MG63 (cell line): ENCODE data around the gene PJA2. TPM values are rescaled to one million over a fixed set of nuclear protein-coding genes. Genes with fewer than 3 reads are reported as not detected.
"Not testable (repeated sequence)": the region's sequence is repeated elsewhere in the genome, so short reads cannot be mapped to it uniquely, and the experiment has no call there.

ENCODE experiments used
- DNase-seq: peaks from one replicate; pipeline ENCODE4 v3.0.0-alpha.2; 2020
- H3K27me3 ChIP-seq: fragments of 250-450 bp; sonication (Bioruptor Pico); 2 replicates; pipeline ENCODE4 v1.5.1; 2020; ENCODE audit warnings: mild to moderate bottlenecking, moderate library complexity
- H3K36me3 ChIP-seq: fragments of 250-450 bp; sonication (Bioruptor Pico); 2 replicates; pipeline ENCODE4 v1.5.1; 2020; ENCODE audit warnings: mild to moderate bottlenecking, moderate library complexity
- H3K4me3 ChIP-seq: fragments of 250-450 bp; sonication (Bioruptor Pico); 2 replicates; pipeline ENCODE4 v1.5.1; 2020; ENCODE audit warnings: mild to moderate bottlenecking, moderate library complexity
- H3K9me3 ChIP-seq: fragments of 250-450 bp; sonication (Bioruptor Pico); 2 replicates; pipeline ENCODE4 v1.5.1; 2020; ENCODE audit warnings: mild to moderate bottlenecking, moderate library complexity
- total RNA-seq: library from RNA; depleted of rRNA; stranded (reverse); fragments of >200 nt; shearing (Covaris generic); gene quantifications from 2 replicates; pipeline ENCODE4 v1.2.3, GENCODE V29; 2014; ENCODE audit warnings: low replicate concordance

PJA2 gene
- total RNA-seq, 1 experiment from 2014 or later = 43.8 TPM

DNA sequence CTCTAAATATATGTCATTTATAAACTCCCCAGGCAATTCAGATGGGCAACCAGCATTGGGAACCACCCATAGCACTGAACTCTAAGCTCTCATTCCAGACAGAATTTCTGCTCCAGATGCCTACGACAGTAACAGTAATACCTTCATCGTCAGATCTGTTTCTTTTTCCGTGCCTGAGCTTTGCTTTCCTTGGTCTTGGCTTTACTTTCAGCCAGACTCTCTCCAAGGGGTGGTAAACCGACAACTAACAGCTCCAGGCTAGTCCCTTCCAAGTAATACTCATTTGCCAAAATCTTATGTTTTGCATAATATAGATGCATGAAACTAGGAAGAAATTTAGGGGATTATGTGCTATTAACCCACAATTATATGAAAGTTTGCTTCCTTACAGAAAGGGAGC is 102.3 kb downstream of the PJA2 start:
- H3K27me3 ChIP-seq = no peaks in the 10 kb centered on the region
- no peak for DNase-seq
- H3K36me3 ChIP-seq = no peaks in the 10 kb centered on the region
- H3K9me3 ChIP-seq = no peaks in the 10 kb centered on the region
- H3K4me3 ChIP-seq = no peak overlapping the region

DNA sequence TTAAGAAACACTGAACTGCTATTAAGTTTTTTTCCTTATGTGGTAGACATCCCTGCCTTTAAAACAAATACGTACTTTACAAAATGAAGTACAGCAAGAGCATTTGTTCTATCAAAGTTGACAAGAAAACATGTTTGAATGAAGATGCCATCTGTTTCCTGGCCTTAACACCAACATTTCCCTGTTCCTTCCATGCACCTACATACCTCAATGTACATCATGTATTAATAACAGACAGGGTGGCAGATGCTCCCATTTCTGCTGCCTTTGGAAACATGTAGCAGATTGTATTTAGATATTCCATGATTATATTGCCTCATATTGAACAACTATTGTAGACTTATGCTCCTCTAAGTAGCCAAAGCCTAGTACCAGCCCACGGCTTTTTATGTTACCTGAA is 104.4 kb downstream of the PJA2 start:
- Histone ChIP-seq H3K4me3 (no peak overlapping the region), H3K9me3 (no peaks in the 10 kb centered on the region), H3K36me3 (no peaks in the 10 kb centered on the region), H3K27me3 (no peaks in the 10 kb centered on the region; the same call in 1 of the 2 replicates)
- DNase-seq = no peak

DNA sequence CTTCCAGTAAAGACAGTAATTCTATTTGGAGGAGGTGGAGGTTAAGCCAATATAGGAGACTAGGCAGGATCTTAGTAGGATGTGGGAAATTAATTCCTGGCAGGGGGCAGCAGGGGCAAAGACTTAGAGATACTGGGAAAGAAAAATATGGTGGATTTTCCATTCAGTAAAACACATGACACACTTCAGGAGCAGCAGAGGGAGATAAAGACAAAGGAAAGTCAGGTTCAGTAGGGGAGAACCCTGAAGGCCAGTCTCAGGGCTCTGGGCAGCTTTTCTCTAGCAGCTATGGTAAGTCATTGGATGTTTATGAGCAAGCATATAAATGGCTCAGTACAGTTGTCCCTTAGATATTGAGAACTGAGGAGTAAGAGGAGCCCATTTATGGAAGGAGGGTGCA is 105.5 kb downstream of the PJA2 start:
- Histone ChIP-seq H3K4me3 (no peak overlapping the region), H3K36me3 (no peaks in the 10 kb centered on the region), H3K27me3 (no peaks in the 10 kb centered on the region; the same call in 1 of the 2 replicates), H3K9me3 (no peaks in the 10 kb centered on the region)
- DNase-seq = no peak

DNA sequence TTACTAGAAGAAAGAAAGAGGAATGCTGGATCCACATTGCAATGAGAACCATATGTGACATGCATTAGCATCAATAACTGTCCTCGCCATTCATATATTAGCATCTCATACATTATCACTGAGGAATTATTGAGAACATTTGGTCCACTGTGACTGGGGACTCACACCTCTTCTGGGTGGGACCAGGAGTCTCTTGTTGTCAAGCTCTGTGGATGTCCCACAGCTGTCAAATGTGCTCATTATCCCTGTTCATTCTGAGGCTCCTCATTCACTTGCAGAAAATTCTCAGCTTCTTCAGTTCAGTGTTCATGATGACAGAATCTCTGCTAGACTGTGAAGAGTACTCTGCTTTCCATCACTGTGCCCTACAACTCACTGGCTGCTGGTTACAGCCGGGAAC is 109.4 kb downstream of the PJA2 start:
- DNase-seq = no peak
- no peaks in the 10 kb centered on the region; the same call in 1 of the 2 replicates for H3K9me3 ChIP-seq
- no peak overlapping the region for H3K4me3 ChIP-seq
- no peaks in the 10 kb centered on the region for H3K36me3 ChIP-seq
- H3K27me3 ChIP-seq = no peaks in the 10 kb centered on the region; the same call in 1 of the 2 replicates

DNA sequence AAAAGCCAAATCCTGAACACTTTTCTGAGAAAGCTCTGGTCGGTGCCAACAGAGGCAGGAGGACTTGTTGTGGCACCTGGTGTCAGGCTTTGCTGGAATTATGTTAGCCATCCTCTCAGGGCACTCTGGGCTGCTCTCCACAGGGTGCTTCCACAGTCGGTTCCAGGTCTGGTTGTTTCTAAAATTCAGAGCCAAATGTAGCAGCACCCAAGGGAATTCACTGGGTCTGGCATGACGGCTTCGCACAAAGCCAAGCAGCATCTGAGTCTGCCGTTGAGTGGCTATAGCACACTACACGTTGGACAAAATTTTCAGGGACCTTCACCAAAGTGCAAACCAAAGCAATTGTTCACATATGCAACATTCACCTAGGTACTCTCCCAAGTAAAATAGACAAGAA is 110.2 kb downstream of the PJA2 start:
- Histone ChIP-seq H3K9me3 (peaks cover 4% of the 10 kb centered on the region; the same call in 1 of the 2 replicates), H3K36me3 (no peaks in the 10 kb centered on the region), H3K27me3 (no peaks in the 10 kb centered on the region; the same call in 1 of the 2 replicates), H3K4me3 (no peak overlapping the region)
- no peak for DNase-seq

DNA sequence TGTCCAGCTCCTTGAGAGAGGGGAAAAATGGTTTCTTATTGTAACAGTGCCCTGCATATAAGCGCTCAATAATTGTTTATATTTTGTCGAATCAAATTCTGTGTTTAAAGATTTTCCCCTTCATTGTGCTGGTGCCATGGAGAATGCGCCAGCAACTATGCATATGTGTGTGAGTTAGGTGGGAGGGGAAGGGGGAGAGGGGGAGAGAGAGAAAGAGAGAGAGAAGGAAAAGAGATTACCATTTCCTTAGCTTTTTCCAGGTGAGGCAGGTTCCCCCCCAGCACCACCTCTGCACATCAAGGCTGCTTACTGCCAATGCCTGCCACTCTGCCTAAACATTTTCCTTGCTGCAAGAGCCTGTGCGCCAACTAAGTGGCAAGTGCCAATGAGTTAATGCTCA is 111.0 kb downstream of the PJA2 start:
- Histone ChIP-seq H3K36me3 (no peaks in the 10 kb centered on the region), H3K27me3 (no peaks in the 10 kb centered on the region; the same call in 1 of the 2 replicates), H3K4me3 (no peak overlapping the region), H3K9me3 (peaks cover 5% of the 10 kb centered on the region; the same call in 1 of the 2 replicates)
- no peak for DNase-seq

DNA sequence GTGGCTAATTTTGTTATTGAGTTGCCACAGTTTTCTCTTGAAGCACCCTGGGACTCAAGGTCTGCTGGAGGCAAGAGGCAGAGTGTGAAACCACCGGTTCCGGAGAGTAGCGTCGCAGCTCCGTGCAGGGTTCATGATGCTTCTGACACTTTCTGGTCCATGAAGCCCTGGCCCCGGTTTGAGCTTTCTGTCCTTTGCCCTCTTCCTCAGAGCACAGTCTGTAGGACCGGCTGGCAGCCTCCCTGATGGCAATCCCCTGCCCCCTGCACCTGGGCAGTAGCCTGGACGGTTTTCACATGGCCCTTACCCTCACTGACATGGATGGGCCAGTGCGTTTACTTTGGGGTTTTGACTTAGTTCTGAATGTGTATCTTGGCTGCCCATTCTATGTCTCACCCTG is 111.9 kb downstream of the PJA2 start:
- DNase-seq = no peak
- Histone ChIP-seq H3K9me3 (peaks cover 5% of the 10 kb centered on the region), H3K4me3 (no peak overlapping the region), H3K27me3 (no peaks in the 10 kb centered on the region; the same call in 1 of the 2 replicates), H3K36me3 (no peaks in the 10 kb centered on the region)

DNA sequence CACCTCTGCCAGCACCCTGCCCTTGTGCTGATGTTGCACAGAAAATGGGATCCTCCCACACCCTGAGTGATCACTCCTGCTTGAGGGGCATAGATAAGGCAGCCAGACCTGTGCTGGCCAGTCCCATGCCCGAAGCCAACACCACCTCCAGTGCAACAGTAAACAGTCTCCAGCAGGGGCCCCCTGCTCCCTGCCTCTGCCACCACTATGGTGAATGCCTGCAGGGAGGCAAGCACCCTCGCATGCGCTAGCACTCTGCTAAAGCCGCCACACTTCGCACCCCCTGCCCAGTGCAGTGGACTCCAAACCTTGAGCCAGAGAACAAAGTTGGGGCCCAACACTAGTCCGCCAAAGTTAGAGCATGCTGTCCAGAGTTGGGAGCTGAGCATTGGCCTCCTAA is 118.7 kb downstream of the PJA2 start:
- H3K36me3 ChIP-seq = no peaks in the 10 kb centered on the region
- DNase-seq = no peak

DNA sequence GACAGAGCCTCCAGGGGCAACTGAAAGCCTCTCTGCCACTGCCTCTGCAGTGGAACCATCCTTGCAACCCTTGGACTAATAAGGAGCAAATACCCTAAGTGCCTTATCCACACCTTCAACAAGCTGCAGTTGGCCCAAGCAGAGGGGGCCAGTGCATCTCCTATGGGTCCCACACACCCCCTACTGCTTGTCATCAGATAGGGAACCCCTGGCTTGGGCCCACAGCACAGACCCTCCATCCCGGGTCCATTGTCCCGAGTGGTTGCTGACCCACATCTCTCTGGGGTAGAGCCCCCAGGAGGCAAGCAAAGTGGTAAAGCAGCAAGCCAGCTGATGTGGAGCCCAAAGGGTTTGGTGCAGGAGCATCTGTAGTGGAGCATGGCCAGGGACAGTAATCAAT is 119.5 kb downstream of the PJA2 start:
- peaks cover 17% of the 10 kb centered on the region for H3K9me3 ChIP-seq
- H3K27me3 ChIP-seq = no peaks in the 10 kb centered on the region
- no peak for DNase-seq

More for the DNA sequence above, 118.7 kb downstream of the PJA2 start:
- Histone ChIP-seq H3K4me3 (no peak overlapping the region), H3K27me3 (no peaks in the 10 kb centered on the region), H3K9me3 (peaks cover 15% of the 10 kb centered on the region)

DNA sequence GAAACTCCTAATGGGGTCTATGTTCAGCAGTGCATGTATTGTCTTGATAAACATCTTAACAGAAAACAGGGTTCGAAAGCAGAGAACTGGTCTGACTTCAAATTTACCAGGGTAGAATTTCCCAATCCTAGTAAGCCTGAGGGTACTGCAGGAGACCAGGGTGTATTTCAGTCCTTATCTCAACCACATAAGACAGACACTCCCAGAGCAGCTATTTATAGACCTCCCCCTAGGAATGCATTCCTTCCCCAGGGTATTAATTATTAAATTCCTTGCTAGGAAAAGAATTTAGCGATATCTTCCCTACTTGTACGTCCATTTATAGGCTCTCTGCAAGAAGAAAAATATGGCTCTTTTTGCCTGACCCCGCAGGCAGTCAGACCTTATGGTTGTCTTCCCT is 123.1 kb downstream of the PJA2 start:
- not testable (repeated sequence) for H3K27me3 ChIP-seq, H3K36me3 ChIP-seq, H3K4me3 ChIP-seq, DNase-seq
- peaks cover 13% of the 10 kb centered on the region for H3K9me3 ChIP-seq

More for the DNA sequence above, 119.5 kb downstream of the PJA2 start:
- Histone ChIP-seq H3K36me3 (no peaks in the 10 kb centered on the region), H3K4me3 (no peak overlapping the region)
